ENCODE measurements around the gene JUNB.
"Not testable (repeated sequence)": the region's sequence is repeated elsewhere in the genome, so short reads cannot be mapped to it uniquely, and the experiment has no call there.

DNA sequence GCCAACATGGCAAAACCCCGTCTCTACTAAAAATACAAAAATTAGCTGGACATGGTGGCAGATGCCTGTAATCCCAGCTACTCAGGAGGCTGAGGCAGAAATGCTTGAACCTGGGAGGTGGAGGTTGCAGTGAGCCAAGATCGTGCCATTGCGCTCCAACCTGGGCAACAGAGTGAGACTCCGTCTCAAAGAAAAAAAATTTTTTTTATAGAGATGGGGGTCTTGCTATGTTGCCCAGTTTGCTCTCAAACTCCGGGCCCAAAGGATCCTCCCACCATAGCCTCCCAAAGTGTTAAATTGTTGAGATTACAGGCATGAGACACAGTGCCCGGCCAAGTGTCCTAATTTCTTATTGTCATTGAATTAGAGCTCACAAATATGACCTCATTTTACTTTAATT, 25.9 kb downstream of the JUNB start:
- TF ChIP-seq, protein P1, sequence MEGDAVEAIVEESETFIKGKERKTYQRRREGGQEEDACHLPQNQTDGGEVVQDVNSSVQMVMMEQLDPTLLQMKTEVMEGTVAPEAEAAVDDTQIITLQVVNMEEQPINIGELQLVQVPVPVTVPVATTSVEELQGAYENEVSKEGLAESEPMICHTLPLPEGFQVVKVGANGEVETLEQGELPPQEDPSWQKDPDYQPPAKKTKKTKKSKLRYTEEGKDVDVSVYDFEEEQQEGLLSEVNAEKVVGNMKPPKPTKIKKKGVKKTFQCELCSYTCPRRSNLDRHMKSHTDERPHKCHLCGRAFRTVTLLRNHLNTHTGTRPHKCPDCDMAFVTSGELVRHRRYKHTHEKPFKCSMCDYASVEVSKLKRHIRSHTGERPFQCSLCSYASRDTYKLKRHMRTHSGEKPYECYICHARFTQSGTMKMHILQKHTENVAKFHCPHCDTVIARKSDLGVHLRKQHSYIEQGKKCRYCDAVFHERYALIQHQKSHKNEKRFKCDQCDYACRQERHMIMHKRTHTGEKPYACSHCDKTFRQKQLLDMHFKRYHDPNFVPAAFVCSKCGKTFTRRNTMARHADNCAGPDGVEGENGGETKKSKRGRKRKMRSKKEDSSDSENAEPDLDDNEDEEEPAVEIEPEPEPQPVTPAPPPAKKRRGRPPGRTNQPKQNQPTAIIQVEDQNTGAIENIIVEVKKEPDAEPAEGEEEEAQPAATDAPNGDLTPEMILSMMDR (IDR thresholded peaks at IDR 0.05): not testable (repeated sequence)
- not testable (repeated sequence) for TF ChIP-seq POLR2A (IDR thresholded peaks at IDR 0.05)

Data from heart left ventricle (tissue), 13 donors.